Nucleus accumbens (tissue), 56 donors: ENCODE data around the gene COPG2.

Experiments used
- DNase-seq, 56 donors: peaks; one replicate each; lab custom pipeline; 2025; lab: John Stamatoyannopoulos, UW

COPG2 gene

GRCh38 chr7:130479716-130480400 lies 188.7 kb downstream of the COPG2 start:
- no peak for DNase-seq

- no peak for DNase-seq
These were observed 189.6 kb downstream of the COPG2 start for GRCh38 chr7:130478991-130479390.

- no peak for DNase-seq
These were observed 192.0 kb downstream of the COPG2 start for GRCh38 chr7:130476297-130477150.

GRCh38 chr7:130475776-130476175 lies 192.8 kb downstream of the COPG2 start:
- DNase-seq = no peak

- DNase-seq = no peak
These were observed 194.7 kb downstream of the COPG2 start for GRCh38 chr7:130473876-130474275.

GRCh38 chr7:130473289-130473688 lies 195.3 kb downstream of the COPG2 start:
- DNase-seq = no peak

- DNase-seq = no peak
These were observed 196.6 kb downstream of the COPG2 start for GRCh38 chr7:130471974-130472373.

GRCh38 chr7:130468612-130469011 lies 199.9 kb downstream of the COPG2 start:
- DNase-seq = no peak

GRCh38 chr7:130463553-130464434 lies 204.8 kb downstream of the COPG2 start:
- DNase-seq = no peak

- DNase-seq = no peak
These were observed 207.3 kb downstream of the COPG2 start for GRCh38 chr7:130461272-130461671.

- no peak for DNase-seq
These were observed 210.3 kb downstream of the COPG2 start for GRCh38 chr7:130458257-130458656.
